DND-41 (cell line): ENCODE results near the gene EPHX1.
A peak's percentile ranks its signal among the peaks of the same experiment; 100 is the strongest.
"Not testable (repeated sequence)": the region's sequence is repeated elsewhere in the genome, so short reads cannot be mapped to it uniquely, and the experiment has no call there.

ENCODE experiments used
- ATAC-seq: fragments of 200-7000 bp; cut with Tn5 transposase; 3 replicates; pipeline ENCODE4 v1.9.1; 2021; ENCODE audit warnings: low read depth; ENCODE audit not compliant: insufficient read depth
- DNase-seq: peaks from one replicate; pipeline ENCODE4 v3.0.0-alpha.2; 2020
- H2AFZ ChIP-seq: 2 replicates; pipeline ENCODE4 v1.6.0; 2012; ENCODE audit warnings: low read depth, low read length
- H3K27ac ChIP-seq: 2 replicates; pipeline ENCODE4 v1.5.1; 2012; ENCODE audit warnings: low read length, inconsistent platforms
- H3K27me3 ChIP-seq: fragments of 200-600 bp; sonication (generic); 2 replicates; pipeline ENCODE4 v1.6.0; 2012; ENCODE audit warnings: low read length, mild to moderate bottlenecking, inconsistent platforms; ENCODE audit not compliant: insufficient read depth, poor library complexity
- H3K36me3 ChIP-seq: 2 replicates; pipeline ENCODE4 v1.5.1; 2012; ENCODE audit warnings: low read length, inconsistent platforms; ENCODE audit not compliant: insufficient read depth
- H3K4me1 ChIP-seq: 2 replicates; pipeline ENCODE4 v1.5.1; 2012; ENCODE audit warnings: mild to moderate bottlenecking, low read length; ENCODE audit not compliant: insufficient read depth
- H3K4me2 ChIP-seq: 2 replicates; pipeline ENCODE4 v1.6.0; 2012; ENCODE audit warnings: mild to moderate bottlenecking, moderate library complexity, low read length, inconsistent platforms; ENCODE audit not compliant: insufficient read depth
- H3K4me3 ChIP-seq, 2 experiments: fragments of 200-600 bp in 1 of 2; shearing (Covaris generic) in 1 of 2; 2 replicates each; pipeline ENCODE4 v1.5.1; 2012 to 2016; ENCODE audit warnings: inconsistent platforms in 2 of 2, low read length in 2 of 2, mild to moderate bottlenecking in 2 of 2, low read depth in 1 of 2, moderate library complexity in 1 of 2
- H3K79me2 ChIP-seq: 2 replicates; pipeline ENCODE4 v1.6.0; 2012; ENCODE audit warnings: low read length, inconsistent platforms; ENCODE audit not compliant: insufficient read depth
- H3K9ac ChIP-seq: 2 replicates; pipeline ENCODE4 v1.6.0; 2012; ENCODE audit warnings: low read depth, mild to moderate bottlenecking, inconsistent platforms, low read length, moderate library complexity
- H3K9me3 ChIP-seq: 2 replicates; pipeline ENCODE4 v1.5.1; 2012; ENCODE audit warnings: low read length, moderate library complexity, mild to moderate bottlenecking, inconsistent platforms; ENCODE audit not compliant: insufficient read depth, severe bottlenecking
- H4K20me1 ChIP-seq: 2 replicates; pipeline ENCODE4 v1.6.0; 2012; ENCODE audit warnings: low read length; ENCODE audit not compliant: insufficient read depth
- EZH2 ChIP-seq: IDR thresholded peaks from 3 replicates; pipeline ENCODE4 v1.6.1; 2012; ENCODE audit warnings: borderline replicate concordance, low read depth, mild to moderate bottlenecking, moderate library complexity, low read length, inconsistent platforms; ENCODE audit not compliant: severe bottlenecking
- TF ChIP-seq, protein P1 (sequence below): IDR thresholded peaks from 2 replicates; pipeline ENCODE4 v1.5.1; 2012; ENCODE audit warnings: borderline replicate concordance, low read length, moderate library complexity, mild to moderate bottlenecking; ENCODE audit not compliant: poor library complexity, severe bottlenecking; ENCODE audit errors: extremely low read depth

EPHX1 gene

GRCh38 chr1:225780134-225780533, 29.8 kb upstream of the EPHX1 start:
- peak overlapping the region in 1 of 2 experiments; percentile 81; a peak in 1 of 4 replicates for H3K4me3 ChIP-seq
- H3K9ac ChIP-seq: no peak overlapping the region
- TF ChIP-seq, protein P1, sequence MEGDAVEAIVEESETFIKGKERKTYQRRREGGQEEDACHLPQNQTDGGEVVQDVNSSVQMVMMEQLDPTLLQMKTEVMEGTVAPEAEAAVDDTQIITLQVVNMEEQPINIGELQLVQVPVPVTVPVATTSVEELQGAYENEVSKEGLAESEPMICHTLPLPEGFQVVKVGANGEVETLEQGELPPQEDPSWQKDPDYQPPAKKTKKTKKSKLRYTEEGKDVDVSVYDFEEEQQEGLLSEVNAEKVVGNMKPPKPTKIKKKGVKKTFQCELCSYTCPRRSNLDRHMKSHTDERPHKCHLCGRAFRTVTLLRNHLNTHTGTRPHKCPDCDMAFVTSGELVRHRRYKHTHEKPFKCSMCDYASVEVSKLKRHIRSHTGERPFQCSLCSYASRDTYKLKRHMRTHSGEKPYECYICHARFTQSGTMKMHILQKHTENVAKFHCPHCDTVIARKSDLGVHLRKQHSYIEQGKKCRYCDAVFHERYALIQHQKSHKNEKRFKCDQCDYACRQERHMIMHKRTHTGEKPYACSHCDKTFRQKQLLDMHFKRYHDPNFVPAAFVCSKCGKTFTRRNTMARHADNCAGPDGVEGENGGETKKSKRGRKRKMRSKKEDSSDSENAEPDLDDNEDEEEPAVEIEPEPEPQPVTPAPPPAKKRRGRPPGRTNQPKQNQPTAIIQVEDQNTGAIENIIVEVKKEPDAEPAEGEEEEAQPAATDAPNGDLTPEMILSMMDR: no peak
- TF ChIP-seq EZH2: no peak
- no peak for DNase-seq
- no peak overlapping the region for H2AFZ ChIP-seq
- peaks cover 52% of the 10 kb centered on the region for H3K4me1 ChIP-seq
- peaks cover 80% of the 10 kb centered on the region for H3K79me2 ChIP-seq
- H3K9me3 ChIP-seq: no peaks in the 10 kb centered on the region
- no peak overlapping the region for H3K27ac ChIP-seq
- no peaks in the 10 kb centered on the region for H3K27me3 ChIP-seq
- H3K36me3 ChIP-seq: peaks cover 61% of the 10 kb centered on the region
- peak overlapping the region; percentile 92 for H3K4me2 ChIP-seq
- peaks cover 46% of the 10 kb centered on the region for H4K20me1 ChIP-seq
- no peak for ATAC-seq

DNA sequence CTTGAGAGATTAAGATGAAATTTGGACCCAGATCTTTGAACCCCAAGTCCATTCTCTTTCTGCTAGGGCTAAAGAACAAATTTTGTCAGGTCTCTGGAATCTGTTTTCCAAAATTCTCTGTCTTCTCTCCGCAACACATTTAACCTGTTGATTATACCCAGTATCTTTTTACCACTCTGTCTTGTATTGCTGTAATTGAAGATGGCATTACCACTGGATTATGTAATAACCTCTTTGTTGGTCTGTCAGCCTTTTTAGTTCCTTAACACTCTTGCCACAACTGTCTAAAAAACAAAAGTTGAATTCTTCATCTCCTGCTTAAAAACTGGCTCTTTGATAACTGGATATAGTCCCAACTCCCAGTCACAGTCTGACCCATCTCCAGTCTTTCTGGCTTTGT, 29.3 kb upstream of the EPHX1 start:
- no peaks in the 10 kb centered on the region for H3K27me3 ChIP-seq
- ATAC-seq (no peak), DNase-seq (no peak)
- peaks cover 46% of the 10 kb centered on the region for H4K20me1 ChIP-seq
- H2AFZ ChIP-seq: no peak overlapping the region
- peaks cover 52% of the 10 kb centered on the region for H3K4me1 ChIP-seq
- peaks cover 83% of the 10 kb centered on the region for H3K79me2 ChIP-seq
- H3K27ac ChIP-seq: peak overlapping the region; percentile 8; the same call in 1 of the 2 replicates
- TF ChIP-seq EZH2: no peak
- TF ChIP-seq, protein P1: no peak
- peaks cover 65% of the 10 kb centered on the region for H3K36me3 ChIP-seq
- H3K4me3 ChIP-seq: peak overlapping the region in 1 of 2 experiments; percentile 30; a peak in 1 of 4 replicates
- H3K4me2 ChIP-seq: peak overlapping the region; percentile 92
- no peak overlapping the region for H3K9ac ChIP-seq
- H3K9me3 ChIP-seq: no peaks in the 10 kb centered on the region

- DNase-seq, H4K20me1 ChIP-seq, H3K9ac ChIP-seq, H3K27me3 ChIP-seq, H3K4me1 ChIP-seq, ATAC-seq, H3K27ac ChIP-seq, H2AFZ ChIP-seq, H3K4me3 ChIP-seq, H3K4me2 ChIP-seq: not testable (repeated sequence)
- peaks cover 10% of the 10 kb centered on the region for H3K9me3 ChIP-seq
- peaks cover 92% of the 10 kb centered on the region for H3K36me3 ChIP-seq
- H3K79me2 ChIP-seq: peaks cover 41% of the 10 kb centered on the region
These were observed 20.8 kb upstream of the EPHX1 start for GRCh38 chr1:225789142-225789541.

DNA sequence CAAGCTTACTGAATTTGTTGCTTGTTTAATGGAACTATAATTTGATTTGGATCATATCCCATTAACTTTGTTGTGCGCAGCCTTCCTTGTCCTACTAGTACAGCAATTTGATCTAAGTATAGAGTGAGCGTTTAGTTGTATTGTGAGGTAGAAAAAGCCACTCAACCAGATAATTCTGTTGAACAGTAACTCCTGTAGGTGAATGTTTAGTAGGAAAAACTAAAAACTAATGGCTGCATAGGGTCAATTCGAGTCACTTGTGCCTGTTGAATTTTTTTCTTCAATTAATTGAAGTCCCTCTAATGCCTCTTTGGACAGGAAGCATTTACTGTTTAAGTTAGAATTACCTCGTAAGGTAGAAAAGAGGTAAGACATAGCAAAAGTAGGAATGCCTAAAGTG, 15.0 kb upstream of the EPHX1 start:
- no peaks in the 10 kb centered on the region for H3K27me3 ChIP-seq
- TF ChIP-seq, protein P1: no peak
- TF ChIP-seq EZH2: no peak
- H4K20me1 ChIP-seq: no peaks in the 10 kb centered on the region
- no peak for DNase-seq
- H3K4me2 ChIP-seq: no peak overlapping the region
- H3K27ac ChIP-seq: no peak overlapping the region
- peaks cover 47% of the 10 kb centered on the region for H3K36me3 ChIP-seq
- H3K79me2 ChIP-seq: no peaks in the 10 kb centered on the region; the same call in 1 of the 2 replicates
- no peaks in the 10 kb centered on the region for H3K4me1 ChIP-seq
- H3K4me3 ChIP-seq: no peak overlapping the region
- no peak overlapping the region for H2AFZ ChIP-seq
- no peak overlapping the region for H3K9ac ChIP-seq
- H3K9me3 ChIP-seq: peaks cover 21% of the 10 kb centered on the region
- ATAC-seq: no peak

- not testable (repeated sequence) for H3K4me1 ChIP-seq, H2AFZ ChIP-seq, DNase-seq, H3K27me3 ChIP-seq, H3K79me2 ChIP-seq, H3K4me2 ChIP-seq, H4K20me1 ChIP-seq, H3K9ac ChIP-seq, ATAC-seq, H3K4me3 ChIP-seq, H3K27ac ChIP-seq
- Histone ChIP-seq H3K9me3 (peaks cover 17% of the 10 kb centered on the region), H3K36me3 (peaks cover 37% of the 10 kb centered on the region)
These were observed 13.8 kb upstream of the EPHX1 start for GRCh38 chr1:225796097-225796496.

- not testable (repeated sequence) for H3K27me3 ChIP-seq, H3K36me3 ChIP-seq, H3K9me3 ChIP-seq, H3K4me1 ChIP-seq, H3K4me3 ChIP-seq, H3K27ac ChIP-seq, H3K4me2 ChIP-seq, H3K9ac ChIP-seq, DNase-seq, ATAC-seq, H3K79me2 ChIP-seq, H4K20me1 ChIP-seq, H2AFZ ChIP-seq
These were observed 8.8 kb upstream of the EPHX1 start for GRCh38 chr1:225801146-225801545.
